ENCODE results near the gene SDK1.

Gene SDK1

GRCh38 chr7:3481435-3481834, 180.4 kb downstream of the SDK1 start:
- no peak for DNase-seq

- no peak for DNase-seq
Observed at GRCh38 chr7:3482147-3482921, 181.3 kb downstream of the SDK1 start.

- no peak for DNase-seq
Observed at GRCh38 chr7:3486841-3487240, 185.8 kb downstream of the SDK1 start.

GRCh38 chr7:3488829-3489228, 187.8 kb downstream of the SDK1 start:
- DNase-seq = no peak

GRCh38 chr7:3493499-3493898, 192.4 kb downstream of the SDK1 start:
- no peak for DNase-seq

- no peak for DNase-seq
Observed at GRCh38 chr7:3494947-3495346, 193.9 kb downstream of the SDK1 start.

- DNase-seq = no peak
Observed at GRCh38 chr7:3495530-3495929, 194.5 kb downstream of the SDK1 start.

GRCh38 chr7:3495954-3496353, 194.9 kb downstream of the SDK1 start:
- no peak for DNase-seq

GRCh38 chr7:3497796-3498195, 196.7 kb downstream of the SDK1 start:
- no peak for DNase-seq

- DNase-seq = no peak
Observed at GRCh38 chr7:3501671-3502070, 200.6 kb downstream of the SDK1 start.

GRCh38 chr7:3504384-3504783, 203.3 kb downstream of the SDK1 start:
- DNase-seq = no peak

GRCh38 chr7:3510101-3511020, 209.3 kb downstream of the SDK1 start:
- DNase-seq = no peak

GRCh38 chr7:3517344-3517743, 216.3 kb downstream of the SDK1 start:
- no peak for DNase-seq

GRCh38 chr7:3518546-3518945, 217.5 kb downstream of the SDK1 start:
- DNase-seq = no peak

- no peak for DNase-seq
Observed at GRCh38 chr7:3520206-3520605, 219.2 kb downstream of the SDK1 start.

GRCh38 chr7:3527496-3528124, 226.6 kb downstream of the SDK1 start:
- no peak for DNase-seq

GRCh38 chr7:3533040-3533439, 232.0 kb downstream of the SDK1 start:
- DNase-seq = no peak

GRCh38 chr7:3537210-3537875, 236.3 kb downstream of the SDK1 start:
- no peak for DNase-seq

- no peak for DNase-seq
Observed at GRCh38 chr7:3538041-3538440, 237.0 kb downstream of the SDK1 start.

- DNase-seq = no peak
Observed at GRCh38 chr7:3540456-3541220, 239.6 kb downstream of the SDK1 start.

GRCh38 chr7:3544202-3544601, 243.2 kb downstream of the SDK1 start:
- DNase-seq = no peak

- no peak for DNase-seq
Observed at GRCh38 chr7:3548815-3549214, 247.8 kb downstream of the SDK1 start.
